Naive thymus-derived CD4-positive, alpha-beta T cell (primary cell): ENCODE data around the gene RPS6KL1. TPM values are rescaled to one million over a fixed set of nuclear protein-coding genes. Genes with fewer than 3 reads are reported as not detected.

Source experiments
- ATAC-seq: fragments of 150-1000 bp; cut with Tn5 transposase; 2 replicates; pipeline ENCODE4 v1.10.0; 2021; ENCODE audit warnings: mild to moderate bottlenecking, moderate library complexity
- CTCF ChIA-PET: fragments of 350-600 bp; sonication (Branson Sonifier 250); formaldehyde crosslinking; loops from one replicate; lab custom pipeline; 2021; ENCODE audit warnings: antibody characterized with exemption; lab: Charles Lee
- POLR2A ChIA-PET: fragments of 350-600 bp; sonication (Branson Sonifier 250); formaldehyde crosslinking; loops from one replicate; lab custom pipeline; 2021; ENCODE audit warnings: antibody characterized with exemption, inconsistent platforms; lab: Charles Lee
- DNase-seq, 9 donors: peaks; one replicate each; pipeline versions ENCODE4 v3.0.0 to v3.0.0-alpha.2; 2020 to 2022; ENCODE audit warnings: mixed read lengths in 1 of 9
- H3K27ac ChIP-seq: one replicate; pipeline ENCODE4 v1.7.0; 2013; ENCODE audit warnings: mild to moderate bottlenecking, low read depth, low read length, moderate library complexity
- H3K27me3 ChIP-seq, 2 donors: one replicate each; pipeline ENCODE4 v1.7.0; 2013; ENCODE audit warnings: low read length in 2 of 2, mild to moderate bottlenecking in 2 of 2, moderate library complexity in 2 of 2; ENCODE audit not compliant: control insufficient read depth in 2 of 2, insufficient read depth in 2 of 2
- H3K36me3 ChIP-seq, 3 experiments: 1 replicate in 2 of 3; 2 replicates in 1 of 3; pipeline ENCODE4 v1.7.0; 2013; ENCODE audit warnings: low read length in 3 of 3, mild to moderate bottlenecking in 3 of 3, moderate library complexity in 1 of 3; ENCODE audit not compliant: insufficient read depth in 3 of 3, control insufficient read depth in 2 of 3
- H3K4me1 ChIP-seq, 2 donors: one replicate each; pipeline ENCODE4 v1.7.0; 2013; ENCODE audit warnings: low read length in 2 of 2, mild to moderate bottlenecking in 2 of 2, moderate library complexity in 1 of 2; ENCODE audit not compliant: control insufficient read depth in 2 of 2, insufficient read depth in 2 of 2
- H3K4me3 ChIP-seq: 2 replicates; pipeline ENCODE4 v1.7.0; 2013; ENCODE audit warnings: mild to moderate bottlenecking, low read length
- H3K9me3 ChIP-seq, 3 experiments: 1 replicate in 2 of 3; 2 replicates in 1 of 3; pipeline ENCODE4 v1.7.0; 2013; ENCODE audit warnings: low read length in 3 of 3; ENCODE audit not compliant: control insufficient read depth in 2 of 3
- H3K27ac Mint-ChIP-seq, 9 donors: one replicate each; pipeline ENCODE4 v1.8.0; 2020 to 2022; ENCODE audit warnings: mixed read lengths in 9 of 9, mild to moderate bottlenecking in 8 of 9, moderate library complexity in 5 of 9, inconsistent platforms in 2 of 9
- H3K27me3 Mint-ChIP-seq, 5 donors: one replicate each; pipeline ENCODE4 v1.8.0; 2021 to 2022; ENCODE audit warnings: mixed read lengths in 5 of 5, mild to moderate bottlenecking in 1 of 5
- H3K36me3 Mint-ChIP-seq, 5 donors: one replicate each; pipeline ENCODE4 v1.8.0; 2020 to 2022; ENCODE audit warnings: mixed read lengths in 5 of 5, mild to moderate bottlenecking in 3 of 5, inconsistent platforms in 1 of 5
- H3K4me1 Mint-ChIP-seq, 7 donors: one replicate each; pipeline ENCODE4 v1.8.0; 2020 to 2022; ENCODE audit warnings: mixed read lengths in 7 of 7, mild to moderate bottlenecking in 3 of 7, inconsistent platforms in 1 of 7
- H3K4me3 Mint-ChIP-seq, 10 donors: one replicate each; pipeline ENCODE4 v1.8.0; 2020 to 2022; ENCODE audit warnings: mild to moderate bottlenecking in 10 of 10, mixed read lengths in 10 of 10, moderate library complexity in 6 of 10, inconsistent platforms in 2 of 10
- H3K9me3 Mint-ChIP-seq, 11 donors: one replicate each; pipeline ENCODE4 v1.8.0; 2020 to 2022; ENCODE audit warnings: mixed read lengths in 11 of 11, mild to moderate bottlenecking in 4 of 11, inconsistent platforms in 1 of 11, moderate library complexity in 1 of 11
- intact Hi-C, 2 donors: fragments of 100-400 bp; cut with micrococcal nuclease; formaldehyde crosslinking; loops; one replicate each; pipeline ENCODE4 v1.15.1; 2023
- polyA plus RNA-seq, 2 donors: library from polyadenylated mRNA; unstranded; fragments of 300-500 nt; fragmentation: Illumina TruSeq; gene quantifications; one replicate each; pipeline ENCODE4 v1.2.3, GENCODE V29; 2021
- total RNA-seq, 6 experiments: library from RNA in 5 of 6; stranded (reverse) in 5 of 6; gene quantifications; 1 replicate in 5 of 6; 2 replicates in 1 of 6; pipeline ENCODE4 v1.2.3 and lab custom pipeline; 2021 to 2026

The RPS6KL1 gene
- total and polyA plus RNA-seq, 7 experiments from 2014 or later = 2.0 to 12.8 (median 5.7) TPM

DNA sequence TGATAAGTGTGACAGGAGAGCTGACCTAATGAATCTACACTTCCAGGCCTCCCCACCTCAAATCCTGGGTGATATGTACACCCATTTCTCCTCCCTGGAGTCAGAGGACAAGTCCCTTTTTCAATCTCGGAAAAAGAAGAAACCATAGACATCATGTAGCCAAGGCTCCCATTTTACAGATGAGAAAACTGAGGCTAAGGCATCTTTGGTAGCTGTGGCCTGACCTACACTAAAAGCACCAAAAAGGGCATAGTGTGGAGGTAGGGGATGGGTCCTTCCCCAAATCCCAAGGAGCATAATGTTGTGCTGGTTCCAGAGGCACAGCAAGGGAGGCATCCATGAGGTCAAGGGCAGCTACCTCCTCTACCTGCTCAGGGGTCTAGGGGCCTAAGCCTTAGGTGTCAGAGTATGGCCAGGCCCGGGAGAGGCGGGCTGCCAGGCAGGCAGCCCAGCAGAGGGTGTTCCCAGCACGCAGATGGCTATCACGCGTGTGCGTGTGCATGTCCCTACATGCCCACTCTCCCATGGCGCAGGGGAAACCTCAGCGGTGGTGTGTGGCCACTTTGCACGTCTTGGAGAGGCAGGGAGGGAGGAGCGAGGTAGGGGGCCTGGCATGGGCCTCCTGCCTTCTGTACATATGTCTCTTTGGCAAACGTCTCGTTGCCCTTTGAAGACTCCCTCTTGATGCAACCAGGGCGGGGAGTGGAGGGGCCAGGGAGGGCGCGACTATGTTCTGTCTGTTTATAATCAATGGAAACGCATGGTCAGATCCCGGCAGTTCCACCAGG lies 29.8 kb upstream of the RPS6KL1 start:
- Mint-ChIP-seq H3K9me3 (no peaks in the 10 kb centered on the region), H3K27me3 (peaks cover 4 to 15% (median 11%) of the 10 kb centered on the region in 5 donors), H3K4me3 (no peak overlapping the region), H3K36me3 (no peaks in the 10 kb centered on the region), H3K4me1 (peaks cover 0 to 5% (median 0%) of the 10 kb centered on the region in 7 donors), H3K27ac (peak overlapping the region in 1 of 9 donors; percentile 55)
- H3K4me1 ChIP-seq = peaks cover 0 to 4% of the 10 kb centered on the region in 2 donors
- ATAC-seq = no peak
- DNase-seq = no peak
- no peak overlapping the region for H3K4me3 ChIP-seq
- H3K27me3 ChIP-seq = peaks cover 0 to 8% of the 10 kb centered on the region in 2 donors
- intact Hi-C loops = no loop called here
- ChIA-PET CTCF (no interaction called here), POLR2A (interaction anchor here (1.0 kb wide), 1 partner anchor 11 kb away, joined by 3 read pairs; no protein-coding TSS in a partner anchor)
- H3K9me3 ChIP-seq = no peaks in the 10 kb centered on the region
- H3K36me3 ChIP-seq = no peaks in the 10 kb centered on the region
- H3K27ac ChIP-seq = no peak overlapping the region

DNA sequence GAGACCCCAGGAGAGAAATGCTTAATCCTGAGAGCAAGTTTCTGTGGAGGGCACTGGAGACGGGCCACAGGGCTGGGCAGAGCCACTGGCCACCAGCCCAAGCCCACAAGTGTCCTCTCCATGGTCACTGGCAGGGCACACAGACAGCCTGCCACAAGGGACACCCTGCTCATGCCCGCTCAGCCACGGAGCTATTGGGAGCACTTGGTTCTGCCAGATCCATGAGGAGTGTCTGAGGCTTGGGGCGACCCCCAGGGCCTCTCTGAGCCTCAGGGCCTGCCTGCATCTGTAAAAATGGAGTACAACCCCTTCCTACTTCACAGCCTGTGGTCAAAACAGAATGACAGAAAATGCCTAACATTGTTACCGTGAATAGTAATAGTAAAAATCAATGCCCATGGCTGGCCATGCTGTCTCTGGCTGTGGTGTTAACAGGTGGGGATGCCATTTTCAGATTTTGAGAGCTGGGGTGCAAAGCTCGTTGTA lies 29.2 kb upstream of the RPS6KL1 start:
- H3K36me3 ChIP-seq = no peaks in the 10 kb centered on the region
- peaks cover 0 to 8% of the 10 kb centered on the region in 2 donors for H3K27me3 ChIP-seq
- H3K27ac ChIP-seq = no peak overlapping the region
- no peaks in the 10 kb centered on the region for H3K9me3 Mint-ChIP-seq
- POLR2A ChIA-PET = no interaction called here
- DNase-seq (no peak), ATAC-seq (no peak)
- H3K9me3 ChIP-seq = no peaks in the 10 kb centered on the region
- CTCF ChIA-PET = no interaction called here
- H3K27me3 Mint-ChIP-seq = peaks cover 4 to 13% (median 11%) of the 10 kb centered on the region in 5 donors
- H3K4me1 Mint-ChIP-seq = peaks cover 0 to 5% (median 0%) of the 10 kb centered on the region in 7 donors
- H3K27ac Mint-ChIP-seq = no peak overlapping the region
- no peak overlapping the region for H3K4me3 Mint-ChIP-seq
- no peaks in the 10 kb centered on the region for H3K36me3 Mint-ChIP-seq
- peaks cover 0 to 4% of the 10 kb centered on the region in 2 donors for H3K4me1 ChIP-seq
- no peak overlapping the region for H3K4me3 ChIP-seq
- intact Hi-C loops = no loop called here

DNA sequence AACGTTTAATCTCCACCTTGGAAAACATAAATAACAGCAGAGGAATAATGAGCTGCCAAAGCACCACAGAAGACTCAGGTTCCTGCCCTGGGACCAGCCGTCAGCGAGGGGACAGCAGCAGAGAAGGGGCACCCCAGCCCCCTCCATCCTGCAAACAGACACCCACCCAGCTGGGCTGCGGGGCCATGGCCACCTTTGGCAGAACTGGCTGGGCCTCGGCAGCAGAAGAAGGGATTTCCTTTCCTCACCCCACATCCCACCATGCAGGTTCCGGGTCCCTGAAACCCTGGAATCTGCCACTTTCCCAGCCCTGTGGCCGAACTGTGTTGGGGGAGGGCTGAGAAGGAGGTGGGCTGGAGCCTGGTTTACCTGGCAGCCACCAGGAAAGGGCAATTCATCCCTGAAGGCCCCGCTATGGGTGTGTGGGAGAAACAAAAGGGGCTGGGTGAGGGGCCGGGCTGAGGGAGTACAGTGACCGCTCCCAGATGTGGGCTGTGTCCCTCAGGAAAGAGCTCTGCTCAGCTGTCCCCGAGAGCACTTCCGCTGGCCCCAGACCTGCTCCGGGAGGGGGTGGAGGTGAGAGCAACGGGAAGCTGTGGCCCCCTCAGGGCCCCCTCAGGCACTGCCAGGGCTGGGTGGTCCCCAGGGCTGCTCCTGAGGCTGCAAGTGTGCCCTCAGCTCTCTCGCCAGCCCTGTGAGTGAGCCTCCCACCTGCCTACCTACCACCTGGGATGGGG lies 28.6 kb upstream of the RPS6KL1 start:
- Mint-ChIP-seq H3K4me1 (peaks cover under 1 to 6% (median 3%) of the 10 kb centered on the region in 7 donors), H3K9me3 (no peaks in the 10 kb centered on the region), H3K4me3 (no peak overlapping the region), H3K27me3 (peaks cover 4 to 12% (median 8%) of the 10 kb centered on the region in 5 donors), H3K36me3 (no peaks in the 10 kb centered on the region), H3K27ac (no peak overlapping the region)
- peaks cover 0 to 8% of the 10 kb centered on the region in 2 donors for H3K27me3 ChIP-seq
- H3K9me3 ChIP-seq = no peaks in the 10 kb centered on the region
- no peak for DNase-seq
- H3K36me3 ChIP-seq = no peaks in the 10 kb centered on the region
- intact Hi-C loops = no loop called here
- H3K4me1 ChIP-seq = peaks cover 0 to 4% of the 10 kb centered on the region in 2 donors
- CTCF ChIA-PET = interaction anchor here (1.0 to 1.5 kb wide), 2 partner anchors 13 to 136 kb away, joined by 3 to 6 read pairs; no protein-coding TSS in a partner anchor
- POLR2A ChIA-PET = no interaction called here
- H3K27ac ChIP-seq = no peak overlapping the region
- H3K4me3 ChIP-seq = no peak overlapping the region
- no peak for ATAC-seq

DNA sequence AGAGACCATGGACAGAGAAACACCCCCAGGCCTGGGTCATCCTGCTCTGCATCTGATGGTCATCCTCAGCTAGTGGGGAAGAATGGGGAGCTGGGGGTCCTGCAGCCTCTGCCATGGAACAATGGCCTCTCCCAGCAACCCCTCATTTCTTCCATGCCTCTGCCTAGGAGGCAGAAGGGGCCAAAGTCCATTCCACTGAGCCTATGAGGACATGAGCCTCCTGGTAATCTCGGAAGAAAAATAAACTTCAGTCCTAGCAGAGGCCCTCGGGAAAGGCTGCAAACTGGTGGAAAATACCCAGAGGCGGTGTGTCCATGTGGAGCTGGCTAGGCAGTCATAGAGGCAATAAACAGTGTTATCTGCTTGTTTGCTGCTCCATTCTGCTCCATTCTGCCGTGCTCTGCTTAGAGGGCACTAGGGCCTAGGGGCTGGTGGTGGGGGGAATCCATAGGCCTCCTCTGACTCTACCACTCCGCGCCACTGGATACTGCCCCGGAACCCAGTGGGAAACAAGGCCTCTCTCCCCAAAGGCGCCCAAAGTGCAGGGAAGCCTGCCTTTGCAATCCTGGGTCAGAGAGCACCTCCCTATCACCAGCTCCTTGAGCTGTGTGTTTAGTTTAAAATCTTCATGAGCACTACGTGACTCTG lies 27.9 kb upstream of the RPS6KL1 start:
- no peaks in the 10 kb centered on the region for H3K36me3 ChIP-seq
- Mint-ChIP-seq H3K4me3 (no peak overlapping the region), H3K4me1 (peaks cover 6 to 9% (median 7%) of the 10 kb centered on the region in 7 donors), H3K27me3 (peaks cover 0 to 7% (median 5%) of the 10 kb centered on the region in 5 donors), H3K9me3 (no peaks in the 10 kb centered on the region), H3K27ac (no peak overlapping the region), H3K36me3 (no peaks in the 10 kb centered on the region)
- no peak for ATAC-seq
- no peak overlapping the region for H3K27ac ChIP-seq
- no peaks in the 10 kb centered on the region for H3K9me3 ChIP-seq
- no peak overlapping the region for H3K4me3 ChIP-seq
- intact Hi-C loops = no loop called here
- POLR2A ChIA-PET = no interaction called here
- no peak for DNase-seq
- CTCF ChIA-PET = interaction anchor here (1.0 to 1.5 kb wide), 2 partner anchors 14 to 137 kb away, joined by 3 to 6 read pairs; no protein-coding TSS in a partner anchor
- H3K27me3 ChIP-seq = peaks cover 0 to 8% of the 10 kb centered on the region in 2 donors
- peaks cover 0 to 4% of the 10 kb centered on the region in 2 donors for H3K4me1 ChIP-seq

DNA sequence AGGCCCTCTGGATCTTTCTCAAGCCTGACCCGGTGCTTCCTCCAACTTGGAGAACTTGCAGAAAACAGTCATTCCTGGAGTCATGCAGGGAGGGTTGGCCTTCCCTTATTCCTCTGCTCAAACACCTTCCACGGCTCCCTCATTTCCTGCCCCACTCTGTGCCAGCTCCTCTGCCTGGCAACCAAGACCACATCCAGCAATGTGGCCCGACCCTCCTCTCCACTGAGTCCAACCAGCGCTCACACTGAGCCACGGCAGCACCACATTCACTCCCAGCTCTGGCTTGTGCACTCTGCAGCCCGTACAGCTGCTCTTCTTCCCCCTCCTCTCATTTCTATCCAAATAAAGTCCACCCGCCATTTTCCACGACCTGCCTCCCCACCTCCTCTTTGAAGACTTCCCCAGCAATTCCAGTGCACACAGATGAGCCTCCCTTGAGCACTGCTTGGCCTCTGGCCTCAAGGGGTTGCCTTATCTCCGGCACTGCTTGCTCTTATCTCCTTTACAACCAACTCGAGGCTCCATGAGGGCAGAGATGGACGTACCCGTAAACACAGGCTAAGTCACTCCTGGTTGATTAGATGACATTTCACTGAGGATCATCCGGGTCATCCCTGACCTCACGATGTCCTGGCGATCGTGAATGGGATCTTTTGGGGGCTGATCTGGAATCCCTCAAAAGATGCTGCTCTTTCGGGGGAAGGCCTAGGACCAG lies 27.0 kb upstream of the RPS6KL1 start:
- no peaks in the 10 kb centered on the region for H3K9me3 Mint-ChIP-seq
- CTCF ChIA-PET = interaction anchor here (0.6 to 1.5 kb wide), 5 partner anchors 15 to 138 kb away, joined by 3 to 6 read pairs (median 3); no protein-coding TSS in a partner anchor
- peak overlapping the region in 2 of 9 donors; percentile 5 to 72 for H3K27ac Mint-ChIP-seq
- Histone ChIP-seq H3K9me3 (no peaks in the 10 kb centered on the region), H3K27me3 (peaks cover 0 to 8% of the 10 kb centered on the region in 2 donors), H3K27ac (no peak overlapping the region), H3K36me3 (no peaks in the 10 kb centered on the region), H3K4me3 (no peak overlapping the region), H3K4me1 (peaks cover 0 to 2% of the 10 kb centered on the region in 2 donors)
- H3K36me3 Mint-ChIP-seq = no peaks in the 10 kb centered on the region
- DNase-seq (no peak), ATAC-seq (no peak)
- H3K4me3 Mint-ChIP-seq = no peak overlapping the region
- POLR2A ChIA-PET = no interaction called here
- intact Hi-C loops = loop anchor here in 1 of 2 donors (5.0 to 10.0 kb wide), 2 partner anchors 117 to 355 kb away; partner anchors contain the start of gene ZC2HC1C
- H3K4me1 Mint-ChIP-seq = peaks cover 6 to 9% (median 7%) of the 10 kb centered on the region in 7 donors
- peaks cover 0 to 7% (median 5%) of the 10 kb centered on the region in 5 donors for H3K27me3 Mint-ChIP-seq
